ENCODE results near the gene WBP1.

The WBP1 gene

GRCh38 chr2:74444498-74445318, 13.5 kb upstream of the WBP1 start:
- H2AFZ ChIP-seq = peak overlapping the region; percentile 29

GRCh38 chr2:74447230-74447999, 10.8 kb upstream of the WBP1 start:
- Histone ChIP-seq H3K36me3 (ENCODE audit: control insufficient read depth, insufficient read depth, low read length) (no peaks in the 10 kb centered on the region), H3K27ac (no peak overlapping the region), H3K9me3 (ENCODE audit: control insufficient read depth, low read length) (no peaks in the 10 kb centered on the region), H3K4me2 (ENCODE audit: low read length) (no peak overlapping the region), H3K9ac (no peak overlapping the region), H3K27me3 (ENCODE audit: control insufficient read depth, insufficient read depth, low read length) (no peaks in the 10 kb centered on the region), H3K79me2 (no peaks in the 10 kb centered on the region), H3K4me1 (peaks cover 9% of the 10 kb centered on the region), H2AFZ (no peak overlapping the region), H3K4me3 (ENCODE audit: low read depth, low read length) (no peak overlapping the region)
- TF ChIP-seq, protein P1, sequence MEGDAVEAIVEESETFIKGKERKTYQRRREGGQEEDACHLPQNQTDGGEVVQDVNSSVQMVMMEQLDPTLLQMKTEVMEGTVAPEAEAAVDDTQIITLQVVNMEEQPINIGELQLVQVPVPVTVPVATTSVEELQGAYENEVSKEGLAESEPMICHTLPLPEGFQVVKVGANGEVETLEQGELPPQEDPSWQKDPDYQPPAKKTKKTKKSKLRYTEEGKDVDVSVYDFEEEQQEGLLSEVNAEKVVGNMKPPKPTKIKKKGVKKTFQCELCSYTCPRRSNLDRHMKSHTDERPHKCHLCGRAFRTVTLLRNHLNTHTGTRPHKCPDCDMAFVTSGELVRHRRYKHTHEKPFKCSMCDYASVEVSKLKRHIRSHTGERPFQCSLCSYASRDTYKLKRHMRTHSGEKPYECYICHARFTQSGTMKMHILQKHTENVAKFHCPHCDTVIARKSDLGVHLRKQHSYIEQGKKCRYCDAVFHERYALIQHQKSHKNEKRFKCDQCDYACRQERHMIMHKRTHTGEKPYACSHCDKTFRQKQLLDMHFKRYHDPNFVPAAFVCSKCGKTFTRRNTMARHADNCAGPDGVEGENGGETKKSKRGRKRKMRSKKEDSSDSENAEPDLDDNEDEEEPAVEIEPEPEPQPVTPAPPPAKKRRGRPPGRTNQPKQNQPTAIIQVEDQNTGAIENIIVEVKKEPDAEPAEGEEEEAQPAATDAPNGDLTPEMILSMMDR (IDR thresholded peaks at IDR 0.05) = no peak

More at GRCh38 chr2:74444498-74445318, 13.5 kb upstream of the WBP1 start:
- no peaks in the 10 kb centered on the region for H3K27me3 ChIP-seq (ENCODE audit: control insufficient read depth, insufficient read depth, low read length)
- H3K27ac ChIP-seq = no peak overlapping the region
- TF ChIP-seq, protein P1 (IDR thresholded peaks at IDR 0.05) = no peak
- H3K4me2 ChIP-seq (ENCODE audit: low read length) = no peak overlapping the region
- H3K9me3 ChIP-seq (ENCODE audit: control insufficient read depth, low read length) = no peaks in the 10 kb centered on the region
- no peak overlapping the region for H3K4me3 ChIP-seq (ENCODE audit: low read depth, low read length)
- H3K79me2 ChIP-seq = no peaks in the 10 kb centered on the region
- no peak overlapping the region for H3K9ac ChIP-seq
- H3K4me1 ChIP-seq = peaks cover under 1% of the 10 kb centered on the region
- H3K36me3 ChIP-seq (ENCODE audit: control insufficient read depth, insufficient read depth, low read length) = no peaks in the 10 kb centered on the region

GRCh38 chr2:74448771-74449170, 9.5 kb upstream of the WBP1 start:
- H3K36me3 ChIP-seq (ENCODE audit: control insufficient read depth, insufficient read depth, low read length) = no peaks in the 10 kb centered on the region
- no peak overlapping the region for H2AFZ ChIP-seq
- no peak overlapping the region for H3K9ac ChIP-seq
- H3K4me2 ChIP-seq (ENCODE audit: low read length) = no peak overlapping the region
- H3K27me3 ChIP-seq (ENCODE audit: control insufficient read depth, insufficient read depth, low read length) = no peaks in the 10 kb centered on the region
- peaks cover 9% of the 10 kb centered on the region for H3K4me1 ChIP-seq
- H3K79me2 ChIP-seq = no peaks in the 10 kb centered on the region
- no peak overlapping the region for H3K4me3 ChIP-seq (ENCODE audit: low read depth, low read length)
- H3K9me3 ChIP-seq (ENCODE audit: control insufficient read depth, low read length) = no peaks in the 10 kb centered on the region
- no peak overlapping the region for H3K27ac ChIP-seq
- TF ChIP-seq, protein P1 (IDR thresholded peaks at IDR 0.05) = no peak

DNA sequence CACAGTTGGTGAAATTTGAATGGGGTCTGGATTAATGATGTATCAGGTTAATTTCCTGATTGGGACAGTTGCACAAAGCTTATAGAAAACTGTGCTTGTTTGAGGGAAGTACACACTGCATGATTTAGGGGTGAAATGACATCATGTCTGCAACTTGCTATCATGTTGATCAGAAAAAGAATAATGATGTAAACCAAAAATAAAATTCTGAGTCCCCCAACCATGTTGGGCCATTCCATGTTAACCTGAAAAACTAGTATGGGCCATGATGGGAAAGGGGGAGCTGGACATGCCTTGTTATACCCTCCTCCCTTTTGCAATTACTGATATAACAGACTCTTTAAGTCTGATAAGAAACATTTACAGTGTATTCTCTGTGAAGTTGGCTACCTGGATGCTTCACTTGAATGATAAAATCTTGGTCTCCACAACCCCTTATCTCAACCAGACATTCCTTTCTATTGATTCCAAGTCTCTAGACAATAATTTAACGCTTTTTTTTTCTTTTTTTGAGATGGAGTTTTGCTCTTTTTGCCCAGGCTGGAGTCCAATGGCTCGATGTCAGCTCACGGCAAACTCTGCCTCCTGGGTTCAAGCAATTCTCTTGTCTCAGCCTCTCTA, 7.6 kb upstream of the WBP1 start:
- no peak overlapping the region for H3K9ac ChIP-seq
- peak overlapping the region; percentile 54 for H2AFZ ChIP-seq
- no peaks in the 10 kb centered on the region for H3K27me3 ChIP-seq (ENCODE audit: control insufficient read depth, insufficient read depth, low read length)
- TF ChIP-seq, protein P1 (IDR thresholded peaks at IDR 0.05) = no peak
- H3K79me2 ChIP-seq = peaks cover 4% of the 10 kb centered on the region
- H3K9me3 ChIP-seq (ENCODE audit: control insufficient read depth, low read length) = no peaks in the 10 kb centered on the region
- H3K36me3 ChIP-seq (ENCODE audit: control insufficient read depth, insufficient read depth, low read length) = no peaks in the 10 kb centered on the region
- H3K4me1 ChIP-seq = peaks cover 19% of the 10 kb centered on the region
- H3K4me3 ChIP-seq (ENCODE audit: low read depth, low read length) = no peak overlapping the region
- H3K4me2 ChIP-seq (ENCODE audit: low read length) = peak overlapping the region; percentile 43
- H3K27ac ChIP-seq = no peak overlapping the region
